Nephron progenitor cell (in vitro differentiated cells): ENCODE results near the gene C19orf85.
A peak's percentile ranks its signal among the peaks of the same experiment; 100 is the strongest.

ENCODE experiments used
- DNase-seq: peaks from one replicate; pipeline ENCODE4 v3.0.0; 2021
- H3K27ac Mint-ChIP-seq: 2 replicates; pipeline ENCODE4 v1.8.0; 2021; ENCODE audit warnings: mild to moderate bottlenecking, moderate library complexity, mixed read lengths
- H3K27me3 Mint-ChIP-seq: 2 replicates; pipeline ENCODE4 v1.8.0; 2021; ENCODE audit warnings: mild to moderate bottlenecking, low read depth, mixed read lengths; ENCODE audit not compliant: poor library complexity
- H3K36me3 Mint-ChIP-seq: 2 replicates; pipeline ENCODE4 v1.8.0; 2021; ENCODE audit warnings: low read depth, mixed read lengths
- H3K4me1 Mint-ChIP-seq: 2 replicates; pipeline ENCODE4 v1.8.0; 2021; ENCODE audit warnings: mixed read lengths
- H3K4me3 Mint-ChIP-seq: 2 replicates; pipeline ENCODE4 v1.8.0; 2021; ENCODE audit warnings: mild to moderate bottlenecking, moderate library complexity, mixed read lengths
- H3K9me3 Mint-ChIP-seq: 2 replicates; pipeline ENCODE4 v1.8.0; 2021; ENCODE audit warnings: mild to moderate bottlenecking, moderate library complexity, mixed read lengths
- TF ChIP-seq, protein P1 (sequence below): fragments of 200-600 bp; sonication (generic); IDR thresholded peaks from 2 replicates; pipeline ENCODE4 v1.5.0; 2021; ENCODE audit warnings: antibody characterized with exemption

The C19orf85 gene

GRCh38 chr19:55464662-55465054 lies at the start of gene C19orf85:
Gene C19orf85 (minus strand): TSS chr19:55464751. CDS start chr19:55464554, 197 bp downstream.
- TF ChIP-seq, protein P1, sequence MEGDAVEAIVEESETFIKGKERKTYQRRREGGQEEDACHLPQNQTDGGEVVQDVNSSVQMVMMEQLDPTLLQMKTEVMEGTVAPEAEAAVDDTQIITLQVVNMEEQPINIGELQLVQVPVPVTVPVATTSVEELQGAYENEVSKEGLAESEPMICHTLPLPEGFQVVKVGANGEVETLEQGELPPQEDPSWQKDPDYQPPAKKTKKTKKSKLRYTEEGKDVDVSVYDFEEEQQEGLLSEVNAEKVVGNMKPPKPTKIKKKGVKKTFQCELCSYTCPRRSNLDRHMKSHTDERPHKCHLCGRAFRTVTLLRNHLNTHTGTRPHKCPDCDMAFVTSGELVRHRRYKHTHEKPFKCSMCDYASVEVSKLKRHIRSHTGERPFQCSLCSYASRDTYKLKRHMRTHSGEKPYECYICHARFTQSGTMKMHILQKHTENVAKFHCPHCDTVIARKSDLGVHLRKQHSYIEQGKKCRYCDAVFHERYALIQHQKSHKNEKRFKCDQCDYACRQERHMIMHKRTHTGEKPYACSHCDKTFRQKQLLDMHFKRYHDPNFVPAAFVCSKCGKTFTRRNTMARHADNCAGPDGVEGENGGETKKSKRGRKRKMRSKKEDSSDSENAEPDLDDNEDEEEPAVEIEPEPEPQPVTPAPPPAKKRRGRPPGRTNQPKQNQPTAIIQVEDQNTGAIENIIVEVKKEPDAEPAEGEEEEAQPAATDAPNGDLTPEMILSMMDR, result no peak
- H3K36me3 Mint-ChIP-seq, result no peaks in the 10 kb centered on the region
- H3K4me1 Mint-ChIP-seq, result peaks cover 43% of the 10 kb centered on the region
- H3K9me3 Mint-ChIP-seq, result no peaks in the 10 kb centered on the region
- DNase-seq, result no peak
- peaks cover 62% of the 10 kb centered on the region for H3K27me3 Mint-ChIP-seq
- no peak within 1 kb of the TSS for H3K27ac Mint-ChIP-seq
- no peak within 1 kb of the TSS for H3K4me3 Mint-ChIP-seq

DNA sequence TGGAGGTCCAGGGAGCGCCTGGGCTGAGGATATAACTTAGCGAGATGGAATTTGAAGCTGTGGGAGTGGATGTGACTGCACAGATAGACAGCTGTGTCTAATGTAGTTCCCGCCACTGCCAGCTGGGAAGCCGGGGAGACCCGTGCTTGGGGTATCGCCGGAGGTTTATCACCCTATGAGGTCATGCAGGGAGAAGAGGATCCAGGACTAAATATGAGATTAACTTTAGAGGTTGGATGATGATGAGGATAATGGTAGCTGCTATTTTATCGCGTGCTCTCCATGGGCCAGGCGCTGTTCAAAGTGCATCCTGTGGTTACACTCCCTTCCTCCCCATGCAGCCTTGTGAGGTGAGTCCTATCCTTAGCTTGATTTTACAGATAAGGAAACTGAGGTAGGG lies 43.6 kb upstream of the C19orf85 start:
- TF ChIP-seq, protein P1, result no peak
- no peak for DNase-seq
- Mint-ChIP-seq H3K4me1 (peaks cover 14% of the 10 kb centered on the region), H3K36me3 (peaks cover 6% of the 10 kb centered on the region), H3K27ac (no peak overlapping the region), H3K4me3 (no peak overlapping the region), H3K27me3 (peaks cover 61% of the 10 kb centered on the region), H3K9me3 (peaks cover 23% of the 10 kb centered on the region)

- H3K4me1 Mint-ChIP-seq, result peaks cover 7% of the 10 kb centered on the region
Observed at GRCh38 chr19:55504981-55505380, 40.4 kb upstream of the C19orf85 start.

GRCh38 chr19:55504252-55504603 lies 39.7 kb upstream of the C19orf85 start:
- Mint-ChIP-seq H3K4me1 (peaks cover 11% of the 10 kb centered on the region), H3K27ac (no peak overlapping the region), H3K9me3 (peaks cover 32% of the 10 kb centered on the region), H3K36me3 (peaks cover 19% of the 10 kb centered on the region), H3K27me3 (peaks cover 63% of the 10 kb centered on the region), H3K4me3 (no peak overlapping the region)
- no peak for DNase-seq
- TF ChIP-seq, protein P1, result no peak

More at GRCh38 chr19:55504981-55505380, 40.4 kb upstream of the C19orf85 start:
- Mint-ChIP-seq H3K36me3 (peaks cover 19% of the 10 kb centered on the region), H3K9me3 (peaks cover 32% of the 10 kb centered on the region), H3K27ac (no peak overlapping the region), H3K4me3 (no peak overlapping the region), H3K27me3 (peaks cover 58% of the 10 kb centered on the region)
- DNase-seq, result no peak
- TF ChIP-seq, protein P1, result no peak

GRCh38 chr19:55503502-55504251 lies 39.1 kb upstream of the C19orf85 start:
- Mint-ChIP-seq H3K27ac (no peak overlapping the region), H3K36me3 (peaks cover 19% of the 10 kb centered on the region), H3K9me3 (peaks cover 32% of the 10 kb centered on the region), H3K4me3 (no peak overlapping the region), H3K4me1 (peaks cover 16% of the 10 kb centered on the region), H3K27me3 (peaks cover 64% of the 10 kb centered on the region)
- peak; percentile 94 for DNase-seq
- TF ChIP-seq, protein P1, result peak; percentile 98

GRCh38 chr19:55503157-55503501 lies 38.6 kb upstream of the C19orf85 start:
- Mint-ChIP-seq H3K27ac (no peak overlapping the region), H3K9me3 (peaks cover 32% of the 10 kb centered on the region), H3K27me3 (peaks cover 63% of the 10 kb centered on the region), H3K36me3 (peaks cover 19% of the 10 kb centered on the region), H3K4me3 (no peak overlapping the region), H3K4me1 (peaks cover 16% of the 10 kb centered on the region)
- DNase-seq, result no peak
- TF ChIP-seq, protein P1, result no peak
